PC-9 (cell line): ENCODE results near the gene M6PR. TPM values are rescaled to one million over a fixed set of nuclear protein-coding genes. Genes with fewer than 3 reads are reported as not detected.

Experiments used
- BruUV-seq: library from RNA; stranded (reverse); fragments of 400-500 nt; replicated peaks from 2 replicates; lab custom pipeline; 2021; lab: Mats Ljungman, UMichigan
- CTCF ChIA-PET: fragments of 300-600 bp; sonication (Branson Sonifier 250); formaldehyde crosslinking; loops from one replicate; lab custom pipeline; 2022; ENCODE audit warnings: antibody characterized with exemption; lab: Charles Lee
- POLR2A ChIA-PET: fragments of 300-600 bp; sonication (Branson Sonifier 250); formaldehyde crosslinking; loops from one replicate; lab custom pipeline; 2022; ENCODE audit warnings: antibody characterized with exemption; ENCODE audit not compliant: unreplicated experiment; lab: Charles Lee
- DNase-seq, 2 experiments: peaks; one replicate each; pipeline versions ENCODE4 v3.0.0 to v3.0.0-alpha.2; 2015 to 2022; ENCODE audit warnings: mixed read lengths in 1 of 2
- H2AFZ ChIP-seq: fragments of 200-600 bp; sonication (generic); 2 replicates; pipeline ENCODE4 v1.8.1; 2017; ENCODE audit warnings: antibody characterized with exemption
- H3F3A ChIP-seq: fragments of 200-600 bp; sonication (generic); 2 replicates; pipeline ENCODE4 v1.8.1; 2017; ENCODE audit warnings: antibody characterized with exemption, mild to moderate bottlenecking, low read depth; ENCODE audit not compliant: insufficient read depth
- H3K27ac ChIP-seq: fragments of 200-600 bp; sonication (generic); 2 replicates; pipeline ENCODE4 v1.6.1; 2016; ENCODE audit warnings: mixed run types
- H3K27me3 ChIP-seq: fragments of 200-600 bp; sonication (generic); 2 replicates; pipeline ENCODE4 v1.6.1; 2016; ENCODE audit warnings: low read depth, mixed run types; ENCODE audit not compliant: insufficient read depth
- H3K36me3 ChIP-seq: fragments of 200-600 bp; sonication (generic); 2 replicates; pipeline ENCODE4 v1.6.1; 2016; ENCODE audit warnings: low read depth, mixed run types
- H3K4me1 ChIP-seq: fragments of 200-600 bp; sonication (generic); replicated peaks from 2 replicates; pipeline ENCODE4 v1.6.1; 2016; ENCODE audit warnings: mixed run types; ENCODE audit not compliant: insufficient read depth
- H3K4me2 ChIP-seq: fragments of 200-600 bp; sonication (generic); 2 replicates; pipeline ENCODE4 v1.6.1; 2017; ENCODE audit warnings: mixed run types
- H3K4me3 ChIP-seq: fragments of 200-600 bp; sonication (generic); 2 replicates; pipeline ENCODE4 v1.6.1; 2016; ENCODE audit warnings: mixed run types
- H3K79me2 ChIP-seq: fragments of 200-600 bp; sonication (generic); 2 replicates; pipeline ENCODE4 v1.6.1; 2017; ENCODE audit warnings: low read depth, mixed run types
- H3K9me2 ChIP-seq: fragments of 200-600 bp; sonication (generic); 2 replicates; pipeline ENCODE4 v1.8.1; 2017; ENCODE audit warnings: mild to moderate bottlenecking; ENCODE audit not compliant: insufficient read depth
- H3K9me3 ChIP-seq: fragments of 200-600 bp; sonication (generic); 2 replicates; pipeline ENCODE4 v1.8.1; 2016; ENCODE audit warnings: low read depth; ENCODE audit not compliant: insufficient read depth
- H4K20me1 ChIP-seq: fragments of 200-600 bp; sonication (generic); 2 replicates; pipeline ENCODE4 v1.8.1; 2017; ENCODE audit not compliant: insufficient read depth
- EZH2 ChIP-seq: fragments of 200-600 bp; sonication (generic); IDR thresholded peaks from 2 replicates; pipeline ENCODE4 v1.8.0; 2017; ENCODE audit warnings: antibody characterized with exemption, low read depth
- intact Hi-C: fragments of 100-400 bp; cut with micrococcal nuclease; formaldehyde crosslinking; loops from one replicate; pipeline ENCODE4 v1.10.0; 2022; ENCODE audit not compliant: unreplicated experiment
- total RNA-seq: library from RNA; stranded (reverse); gene quantifications from 2 replicates; pipeline ENCODE4 v1.2.3, GENCODE V29; 2021
- TF ChIP-seq, protein P1 (sequence below): fragments of 200-600 bp; sonication (generic); conservative IDR thresholded peaks from 2 replicates; pipeline ENCODE4 v1.6.1; 2017; ENCODE audit warnings: mixed run types, antibody characterized with exemption, mild to moderate bottlenecking, moderate library complexity

Gene M6PR
- total RNA-seq, 1 experiment from 2014 or later: 237 TPM

GRCh38 chr12:8950221-8950527, 729 bp upstream of the M6PR start:
- Histone ChIP-seq H3K4me2 (peak overlapping the region; percentile 89), H3K4me1 (peaks cover 22% of the 10 kb centered on the region), H3K9me2 (no peaks in the 10 kb centered on the region), H3K27me3 (no peaks in the 10 kb centered on the region), H3K36me3 (peaks cover 12% of the 10 kb centered on the region), H3K79me2 (peaks cover 39% of the 10 kb centered on the region), H2AFZ (peak overlapping the region; percentile 96), H3K4me3 (peak overlapping the region; percentile 93), H3F3A (peaks cover 6% of the 10 kb centered on the region; the same call in 1 of the 2 replicates), H3K27ac (peak overlapping the region; percentile 88), H4K20me1 (no peaks in the 10 kb centered on the region), H3K9me3 (no peaks in the 10 kb centered on the region)
- ChIA-PET POLR2A (interaction anchor here (0.5 to 1.0 kb wide), 7 partner anchors 42 to 843 kb away, joined by 3 to 11 read pairs (median 5); no protein-coding TSS in a partner anchor), CTCF (interaction anchor here (0.6 to 2.2 kb wide), 7 partner anchors 13 to 293 kb away, joined by 5 to 11 read pairs (median 7); partner anchors contain the start of gene PHC1)
- no TSS peak for BruUV-seq
- DNase-seq: no peak
- TF ChIP-seq, protein P1, sequence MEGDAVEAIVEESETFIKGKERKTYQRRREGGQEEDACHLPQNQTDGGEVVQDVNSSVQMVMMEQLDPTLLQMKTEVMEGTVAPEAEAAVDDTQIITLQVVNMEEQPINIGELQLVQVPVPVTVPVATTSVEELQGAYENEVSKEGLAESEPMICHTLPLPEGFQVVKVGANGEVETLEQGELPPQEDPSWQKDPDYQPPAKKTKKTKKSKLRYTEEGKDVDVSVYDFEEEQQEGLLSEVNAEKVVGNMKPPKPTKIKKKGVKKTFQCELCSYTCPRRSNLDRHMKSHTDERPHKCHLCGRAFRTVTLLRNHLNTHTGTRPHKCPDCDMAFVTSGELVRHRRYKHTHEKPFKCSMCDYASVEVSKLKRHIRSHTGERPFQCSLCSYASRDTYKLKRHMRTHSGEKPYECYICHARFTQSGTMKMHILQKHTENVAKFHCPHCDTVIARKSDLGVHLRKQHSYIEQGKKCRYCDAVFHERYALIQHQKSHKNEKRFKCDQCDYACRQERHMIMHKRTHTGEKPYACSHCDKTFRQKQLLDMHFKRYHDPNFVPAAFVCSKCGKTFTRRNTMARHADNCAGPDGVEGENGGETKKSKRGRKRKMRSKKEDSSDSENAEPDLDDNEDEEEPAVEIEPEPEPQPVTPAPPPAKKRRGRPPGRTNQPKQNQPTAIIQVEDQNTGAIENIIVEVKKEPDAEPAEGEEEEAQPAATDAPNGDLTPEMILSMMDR: no peak
- TF ChIP-seq EZH2: no peak
- intact Hi-C loops: loop anchor here (1.0 kb wide), 1 partner anchor 89 kb away; no protein-coding TSS in a partner anchor

GRCh38 chr12:8948701-8949341, 624 bp downstream of the M6PR start:
- intact Hi-C loops: loop anchor here (1.0 to 5.0 kb wide), 5 partner anchors 36 to 292 kb away; partner anchors contain the start of genes A2ML1 and RIMKLB
- H3K9me2 ChIP-seq: no peaks in the 10 kb centered on the region
- DNase-seq: peak in 1 of 2 experiments; percentile 30
- H3K4me1 ChIP-seq: peaks cover 22% of the 10 kb centered on the region
- BruUV-seq: TSS peak; percentile 59
- H3K27ac ChIP-seq: peak overlapping the region; percentile 88
- H2AFZ ChIP-seq: peak overlapping the region; percentile 96
- TF ChIP-seq, protein P1: no peak
- TF ChIP-seq EZH2: no peak
- H3K36me3 ChIP-seq: peaks cover 24% of the 10 kb centered on the region
- H4K20me1 ChIP-seq: no peaks in the 10 kb centered on the region
- peaks cover 6% of the 10 kb centered on the region; the same call in 1 of the 2 replicates for H3F3A ChIP-seq
- ChIA-PET CTCF (interaction anchor here (1.1 to 2.2 kb wide), 5 partner anchors 33 to 267 kb away, joined by 4 to 11 read pairs (median 6); no protein-coding TSS in a partner anchor), POLR2A (interaction anchor here (0.6 to 1.0 kb wide), 6 partner anchors 32 to 252 kb away, joined by 3 to 7 read pairs (median 5); partner anchors contain the start of gene PHC1)
- no peaks in the 10 kb centered on the region for H3K9me3 ChIP-seq
- H3K4me2 ChIP-seq: peak overlapping the region; percentile 89
- H3K4me3 ChIP-seq: peak overlapping the region; percentile 93
- H3K27me3 ChIP-seq: no peaks in the 10 kb centered on the region
- peaks cover 39% of the 10 kb centered on the region for H3K79me2 ChIP-seq

- Histone ChIP-seq H3K4me2 (peak overlapping the region; percentile 89), H3F3A (peaks cover 6% of the 10 kb centered on the region; the same call in 1 of the 2 replicates), H3K79me2 (peaks cover 39% of the 10 kb centered on the region), H3K27ac (no peak overlapping the region), H2AFZ (no peak overlapping the region), H3K36me3 (peaks cover 32% of the 10 kb centered on the region), H3K27me3 (no peaks in the 10 kb centered on the region), H3K4me3 (peak overlapping the region; percentile 93; the same call in 1 of the 2 replicates), H3K9me3 (no peaks in the 10 kb centered on the region), H3K4me1 (peaks cover 22% of the 10 kb centered on the region), H3K9me2 (no peaks in the 10 kb centered on the region), H4K20me1 (no peaks in the 10 kb centered on the region)
- no peak for DNase-seq
- ChIA-PET CTCF (interaction anchor here (0.7 kb wide), 1 partner anchor 1769 kb away, joined by 3 read pairs; no protein-coding TSS in a partner anchor), POLR2A (no interaction called here)
- intact Hi-C loops: loop anchor here (5.0 kb wide), 3 partner anchors 125 to 290 kb away; partner anchors contain the start of genes A2ML1 and RIMKLB
- TF ChIP-seq EZH2: no peak
- TF ChIP-seq, protein P1: no peak
- no TSS peak for BruUV-seq
These were observed 1.7 kb downstream of the M6PR start for GRCh38 chr12:8947737-8948136.
